Lung (tissue), 12 donors: ENCODE data around the gene SLC45A3. TPM values are rescaled to one million over a fixed set of nuclear protein-coding genes. Genes with fewer than 3 reads are reported as not detected.

Experiments used
- ATAC-seq: fragments of 200-7000 bp; cut with Tn5 transposase; one replicate; pipeline ENCODE4 v1.9.1; 2020; ENCODE audit warnings: moderate number of reproducible peaks; ENCODE audit not compliant: insufficient read depth, low FRiP score
- DNase-seq, 3 donors: peaks; one replicate each; pipeline ENCODE4 v3.0.0-alpha.2; 2013 to 2017
- H3K27ac ChIP-seq, 2 donors: one replicate each; pipeline ENCODE4 v1.5.1; 2013; ENCODE audit warnings: mild to moderate bottlenecking in 2 of 2, moderate library complexity in 2 of 2, control low read depth in 1 of 2, inconsistent platforms in 1 of 2, low read depth in 1 of 2, low read length in 1 of 2
- H3K27me3 ChIP-seq, 3 donors: one replicate each; pipeline ENCODE4 v1.5.1; 2013; ENCODE audit warnings: low read length in 2 of 3; ENCODE audit not compliant: control insufficient read depth in 3 of 3, insufficient read depth in 3 of 3
- H3K36me3 ChIP-seq, 4 donors: one replicate each; pipeline ENCODE4 v1.5.1; 2013; ENCODE audit warnings: low read length in 4 of 4, mild to moderate bottlenecking in 1 of 4, moderate library complexity in 1 of 4; ENCODE audit not compliant: control insufficient read depth in 4 of 4, insufficient read depth in 4 of 4
- H3K4me1 ChIP-seq, 5 donors: one replicate each; pipeline ENCODE4 v1.5.1; 2013; ENCODE audit warnings: low read length in 5 of 5, mild to moderate bottlenecking in 2 of 5, moderate library complexity in 1 of 5; ENCODE audit not compliant: control insufficient read depth in 5 of 5, insufficient read depth in 5 of 5
- H3K4me3 ChIP-seq: one replicate; pipeline ENCODE4 v1.5.1; 2013; ENCODE audit warnings: mild to moderate bottlenecking, control low read depth, moderate library complexity
- H3K9ac ChIP-seq, 2 donors: one replicate each; pipeline ENCODE4 v1.5.1; 2013; ENCODE audit warnings: low read length in 2 of 2, control low read depth in 1 of 2; ENCODE audit not compliant: insufficient read depth in 1 of 2
- H3K9me3 ChIP-seq, 4 donors: one replicate each; pipeline ENCODE4 v1.5.1; 2013; ENCODE audit warnings: low read length in 3 of 4, mild to moderate bottlenecking in 1 of 4, moderate library complexity in 1 of 4; ENCODE audit not compliant: control insufficient read depth in 4 of 4, insufficient read depth in 3 of 4
- CTCF ChIP-seq: IDR thresholded peaks from 2 replicates; pipeline ENCODE4 v1.5.1; 2012; ENCODE audit warnings: mild to moderate bottlenecking; ENCODE audit errors: control extremely low read depth, extremely low read depth
- WGBS, 2 donors: extraction: QIAGEN DNeasy Blood & Tissue Kit; methylation state at CpG; one replicate each; pipeline ENCODE4 v1.1.7; 2013; 5-methylcytosine and 5-hydroxymethylcytosine counted together
- polyA plus RNA-seq, 2 donors: library from polyadenylated mRNA; stranded (reverse); fragments of 200-250 nt; gene quantifications; one replicate each; pipeline ENCODE4 v1.2.1, GENCODE V29; 2013
- total RNA-seq, 2 donors: library from RNA; depleted of rRNA in 1 of 2; stranded (reverse); fragments of >200 nt in 1 of 2; gene quantifications; one replicate each; pipeline ENCODE4 v1.2.1, GENCODE V29; 2014 to 2021
- donor health status: control.
- donor health status: control.
- donor health status: Bipolar disorder and iron deficiency.
- donor health status: healthy.
- donor health status: DM: yes; HTN: yes; CAD: no.

Gene SLC45A3
- total and polyA plus RNA-seq, 4 donors: 2.1 to 8.6 (median 3.9) TPM

- Histone ChIP-seq H3K27me3 (no peaks in the 10 kb centered on the region), H3K27ac (peak overlapping the region in 1 of 2 donors; percentile 97), H3K9me3 (no peaks in the 10 kb centered on the region), H3K4me1 (peaks cover 0 to 22% (median 0%) of the 10 kb centered on the region in 5 donors), H3K4me3 (peak overlapping the region; percentile 80), H3K36me3 (peaks cover 0 to 3% (median 0%) of the 10 kb centered on the region in 4 donors), H3K9ac (peak overlapping the region; percentile 20 to 97)
- DNase-seq (no peak), ATAC-seq (no peak)
- TF ChIP-seq CTCF: no peak
- 8 to 24% methylated on average over 3 of the region's 3 CpGs for WGBS, 2 donors
Observed at GRCh38 chr1:205630651-205631009, 49.7 kb downstream of the SLC45A3 start.

- WGBS, 2 donors: 11 to 22% methylated on average over 3 of the region's 3 CpGs
- ATAC-seq: no peak
- peak overlapping the region; percentile 20 to 97 for H3K9ac ChIP-seq
- H3K4me3 ChIP-seq: no peak overlapping the region
- no peak overlapping the region for H3K27ac ChIP-seq
- DNase-seq: peak; percentile 20 to 76 (median 65)
- H3K36me3 ChIP-seq: peaks cover 0 to 3% (median 0%) of the 10 kb centered on the region in 4 donors
- no peaks in the 10 kb centered on the region for H3K27me3 ChIP-seq
- no peaks in the 10 kb centered on the region for H3K9me3 ChIP-seq
- peaks cover 0 to 22% (median 0%) of the 10 kb centered on the region in 5 donors for H3K4me1 ChIP-seq
- TF ChIP-seq CTCF: no peak
Observed at GRCh38 chr1:205630241-205630640, 50.1 kb downstream of the SLC45A3 start.

DNA sequence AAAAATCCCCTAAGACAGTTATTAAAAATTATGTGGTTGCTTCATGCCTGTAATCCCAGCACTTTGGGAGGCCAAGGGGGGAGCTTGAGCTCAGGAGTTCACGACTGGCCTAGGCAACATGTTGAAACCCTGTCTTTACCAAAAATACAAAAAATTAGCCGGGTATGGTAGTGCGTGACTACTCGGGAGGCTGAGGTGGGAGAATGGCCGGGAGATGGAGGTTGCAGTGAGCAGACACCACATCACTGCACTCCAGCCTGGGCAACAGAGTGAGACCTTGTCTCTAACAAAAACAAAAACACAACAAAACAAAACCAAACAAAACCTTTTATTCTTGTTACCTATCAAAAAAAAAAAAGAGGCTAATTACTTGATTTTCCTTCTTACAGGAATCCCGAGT is 50.6 kb downstream of the SLC45A3 start:
- Histone ChIP-seq H3K36me3 (peaks cover 0 to 3% (median 0%) of the 10 kb centered on the region in 4 donors), H3K27ac (no peak overlapping the region), H3K27me3 (no peaks in the 10 kb centered on the region), H3K9me3 (no peaks in the 10 kb centered on the region), H3K4me1 (peaks cover 0 to 22% (median under 1%) of the 10 kb centered on the region in 5 donors), H3K9ac (peak overlapping the region; percentile 20 to 97), H3K4me3 (no peak overlapping the region)
- no peak for ATAC-seq
- no peak for DNase-seq
- WGBS, 2 donors: 73 to 76% methylated on average over 6 of the region's 6 CpGs
- TF ChIP-seq CTCF: no peak

DNA sequence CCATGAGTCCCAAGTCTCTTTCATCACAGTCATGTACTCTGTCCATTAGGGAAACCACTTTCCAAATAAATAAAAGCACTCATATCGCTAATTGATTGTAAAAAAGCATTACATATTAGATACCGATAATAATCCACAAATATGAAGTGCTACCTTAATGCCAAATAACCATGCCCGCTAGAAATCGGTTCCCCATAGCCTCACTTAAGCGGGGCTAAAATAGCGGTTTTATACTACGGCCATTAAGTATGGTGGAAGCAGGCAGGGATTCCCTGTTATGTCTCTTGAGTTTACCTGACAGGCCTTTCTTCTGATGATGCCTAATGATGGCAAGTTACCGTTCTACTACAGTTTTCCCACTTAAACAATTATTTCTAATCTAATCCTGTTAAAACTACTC is 52.4 kb downstream of the SLC45A3 start:
- H3K9ac ChIP-seq: no peak overlapping the region
- H3K4me3 ChIP-seq: no peak overlapping the region
- 94 to 96% methylated on average over 8 of the region's 8 CpGs for WGBS, 2 donors
- no peak overlapping the region for H3K27ac ChIP-seq
- TF ChIP-seq CTCF: no peak
- no peak for ATAC-seq
- DNase-seq: no peak
- no peaks in the 10 kb centered on the region for H3K9me3 ChIP-seq
- peaks cover 0 to 22% (median 5%) of the 10 kb centered on the region in 5 donors for H3K4me1 ChIP-seq
- peaks cover 0 to 7% (median 5%) of the 10 kb centered on the region in 4 donors for H3K36me3 ChIP-seq
- H3K27me3 ChIP-seq: no peaks in the 10 kb centered on the region
